OCI-LY7 (cell line): Measurements from ENCODE around the gene DCLRE1B. TPM values are rescaled to one million over a fixed set of nuclear protein-coding genes. Genes with fewer than 3 reads are reported as not detected.
A peak's percentile ranks its signal among the peaks of the same experiment; 100 is the strongest.
"Not testable (repeated sequence)": the region's sequence is repeated elsewhere in the genome, so short reads cannot be mapped to it uniquely, and the experiment has no call there.

ENCODE experiments used
- BruUV-seq: library from RNA; stranded (reverse); fragments of 400-500 nt; replicated peaks from 2 replicates; lab custom pipeline; 2021; lab: Mats Ljungman, UMichigan
- CTCF ChIA-PET: fragments of 300-600 bp; sonication (Branson Sonifier 250); formaldehyde crosslinking; loops from one replicate; lab custom pipeline; 2022; ENCODE audit warnings: antibody characterized with exemption; ENCODE audit not compliant: unreplicated experiment; lab: Charles Lee
- POLR2A ChIA-PET: fragments of 300-600 bp; sonication (Branson Sonifier 250); formaldehyde crosslinking; loops from one replicate; lab custom pipeline; 2022; ENCODE audit warnings: antibody characterized with exemption; lab: Charles Lee
- DNase-seq: peaks from one replicate; pipeline ENCODE4 v3.0.0-alpha.2; 2015; ENCODE audit warnings: low spot score
- H2AFZ ChIP-seq: fragments of 200-600 bp; sonication (generic), shearing (Covaris generic); 2 replicates; pipeline ENCODE4 v1.6.1; 2014; ENCODE audit warnings: mild to moderate bottlenecking, antibody characterized with exemption, low read length, moderate library complexity
- H3K27ac ChIP-seq: fragments of 200-600 bp; sonication (generic); 2 replicates; pipeline ENCODE4 v1.5.1; 2014; ENCODE audit warnings: mixed run types, low read depth, mild to moderate bottlenecking, moderate library complexity, low read length, inconsistent platforms; ENCODE audit not compliant: poor library complexity, severe bottlenecking
- H3K36me3 ChIP-seq: fragments of 200-600 bp; sonication (generic); 2 replicates; pipeline ENCODE4 v1.6.1; 2014; ENCODE audit warnings: mild to moderate bottlenecking, antibody characterized with exemption, low read length, moderate library complexity, mixed read lengths; ENCODE audit not compliant: insufficient read depth
- H3K4me1 ChIP-seq: fragments of 200-600 bp; sonication (generic); 2 replicates; pipeline ENCODE4 v1.5.1; 2014; ENCODE audit warnings: mild to moderate bottlenecking, low read length; ENCODE audit not compliant: insufficient read depth, poor library complexity, severe bottlenecking
- H3K4me2 ChIP-seq: fragments of 200-600 bp; sonication (generic); 2 replicates; pipeline ENCODE4 v1.6.1; 2014; ENCODE audit warnings: mild to moderate bottlenecking, low read length
- H3K4me3 ChIP-seq: fragments of 200-600 bp; sonication (generic); 2 replicates; pipeline ENCODE4 v1.5.1; 2014; ENCODE audit warnings: mild to moderate bottlenecking, low read depth, low read length; ENCODE audit not compliant: poor library complexity, severe bottlenecking
- H3K79me2 ChIP-seq: fragments of 200-600 bp; sonication (generic); 2 replicates; pipeline ENCODE4 v1.6.1; 2016; ENCODE audit warnings: low read depth, mild to moderate bottlenecking, low read length, moderate library complexity, mixed read lengths; ENCODE audit not compliant: insufficient read depth
- H3K9me2 ChIP-seq: fragments of 200-600 bp; sonication (generic); 2 replicates; pipeline ENCODE4 v1.6.1; 2016; ENCODE audit warnings: mild to moderate bottlenecking, low read length, mixed read lengths; ENCODE audit not compliant: insufficient read depth
- H3K9me3 ChIP-seq: fragments of 200-600 bp; sonication (generic); 2 replicates; pipeline ENCODE4 v1.6.1; 2014; ENCODE audit warnings: mild to moderate bottlenecking, mixed run types, low read length, mixed read lengths
- H4K20me1 ChIP-seq: fragments of 200-600 bp; sonication (generic); 2 replicates; pipeline ENCODE4 v1.6.1; 2014; ENCODE audit warnings: mild to moderate bottlenecking, antibody characterized with exemption, low read length, moderate library complexity, mixed read lengths; ENCODE audit not compliant: insufficient read depth
- EZH2phosphoT487 ChIP-seq: fragments of 200-600 bp; sonication (generic); IDR thresholded peaks from 2 replicates; pipeline ENCODE4 v1.6.1; 2018; ENCODE audit warnings: low read depth, borderline replicate concordance, mild to moderate bottlenecking, mixed run types, antibody characterized with exemption, low read length, moderate library complexity, mixed read lengths
- intact Hi-C: fragments of 100-400 bp; cut with micrococcal nuclease; formaldehyde crosslinking; loops from one replicate; pipeline ENCODE4 v1.10.0; 2022; ENCODE audit not compliant: unreplicated experiment
- total RNA-seq, 2 experiments: library from RNA; depleted of rRNA in 1 of 2; stranded (reverse); fragments of >200 nt in 1 of 2; shearing (Covaris generic) in 1 of 2; gene quantifications; 2 replicates each; pipeline ENCODE4 v1.2.3, GENCODE V29; 2014 to 2022
- TF ChIP-seq, protein P1 (sequence below): fragments of 200-600 bp; sonication (generic); conservative IDR thresholded peaks from 2 replicates; pipeline ENCODE4 v1.5.1; 2014; ENCODE audit warnings: mild to moderate bottlenecking, antibody characterized with exemption, low read length, moderate library complexity, mixed read lengths

The DCLRE1B gene
- total RNA-seq, 2 experiments from 2014 or later, result 17.3 to 20.8 TPM

DNA sequence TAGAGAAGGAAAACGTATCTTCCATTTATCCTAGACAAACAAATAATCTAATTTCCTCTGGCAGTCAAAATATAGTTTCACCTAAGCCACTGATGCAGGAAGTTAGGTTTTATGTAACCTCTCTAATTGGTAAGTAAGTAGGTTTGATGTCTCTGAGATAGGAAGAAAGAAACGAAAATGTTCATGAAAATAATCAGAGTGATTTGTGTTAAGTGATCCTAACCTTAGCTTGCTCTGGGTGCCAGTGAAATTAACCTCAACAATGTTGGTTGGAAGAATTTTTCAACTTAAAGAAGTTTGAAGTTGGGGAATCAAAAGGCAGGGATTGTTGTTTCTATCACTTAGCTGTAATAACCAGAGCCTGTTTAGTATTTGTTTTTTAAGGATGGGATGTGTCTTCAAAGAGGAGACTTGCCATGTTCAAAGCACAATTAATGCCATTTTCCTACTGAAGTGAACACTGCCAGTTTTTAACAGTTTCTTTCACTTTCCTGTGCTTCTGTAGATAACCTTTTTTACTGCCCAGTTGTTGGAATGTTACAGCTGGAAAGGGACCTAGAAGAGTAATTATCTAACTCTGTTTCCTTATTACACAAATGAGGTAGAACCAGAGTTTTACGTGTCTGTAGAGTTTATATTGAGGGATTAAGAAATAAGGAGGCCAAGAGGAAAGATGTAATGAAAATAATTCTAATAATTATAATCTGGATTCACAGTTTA lies 42.4 kb downstream of the DCLRE1B start:
- Histone ChIP-seq H3K4me2 (peak overlapping the region; percentile 69), H2AFZ (peak overlapping the region; percentile 4; the same call in 1 of the 2 replicates)

DNA sequence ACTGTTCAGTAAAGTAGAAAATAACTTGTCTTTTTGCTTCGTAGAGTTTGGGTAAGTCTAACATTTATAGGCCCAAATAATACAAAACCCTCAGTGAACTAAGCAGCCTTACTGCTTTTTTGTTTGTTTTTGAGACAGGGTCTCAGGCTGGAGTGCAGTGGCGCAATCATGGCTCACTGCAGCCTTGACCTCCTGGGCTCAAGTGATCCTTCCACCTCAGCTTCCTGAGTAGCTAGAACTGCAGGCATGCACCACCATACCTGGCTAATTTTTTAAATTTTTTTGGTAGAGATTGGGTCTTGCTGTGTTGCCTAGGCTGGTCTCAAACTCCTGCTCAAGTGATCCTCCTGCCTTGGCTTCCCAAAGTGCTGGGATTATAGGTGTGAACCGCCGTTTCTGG lies 43.0 kb downstream of the DCLRE1B start:
- peak overlapping the region; percentile 88 for H3K27ac ChIP-seq
- intact Hi-C loops, result loop anchor here (10.0 kb wide), 2 partner anchors 807 to 993 kb away; partner anchors contain the start of genes CSDE1 and SLC16A1

More for the DNA sequence above, 42.4 kb downstream of the DCLRE1B start:
- no TSS peak for BruUV-seq
- POLR2A ChIA-PET, result interaction anchor here (1.1 to 3.2 kb wide), 15 partner anchors 8 to 156 kb away, joined by 3 to 29 read pairs (median 4); partner anchors contain the start of genes DCLRE1B and HIPK1
- peak overlapping the region; percentile 50 for H3K4me3 ChIP-seq
- intact Hi-C loops, result loop anchor here (2.0 to 10.0 kb wide), 3 partner anchors 135 to 993 kb away; partner anchors contain the start of genes CSDE1, RSBN1 and SLC16A1
- CTCF ChIA-PET, result interaction anchor here (0.6 to 1.2 kb wide), 2 partner anchors 77 to 247 kb away, joined by 3 read pairs; no protein-coding TSS in a partner anchor
- no peaks in the 10 kb centered on the region for H3K9me2 ChIP-seq
- H3K79me2 ChIP-seq, result peaks cover 98% of the 10 kb centered on the region
- peak overlapping the region; percentile 88 for H3K27ac ChIP-seq
- H3K9me3 ChIP-seq, result peaks cover 21% of the 10 kb centered on the region; the same call in 1 of the 2 replicates
- H4K20me1 ChIP-seq, result no peaks in the 10 kb centered on the region
- TF ChIP-seq EZH2phosphoT487, result no peak
- TF ChIP-seq, protein P1, sequence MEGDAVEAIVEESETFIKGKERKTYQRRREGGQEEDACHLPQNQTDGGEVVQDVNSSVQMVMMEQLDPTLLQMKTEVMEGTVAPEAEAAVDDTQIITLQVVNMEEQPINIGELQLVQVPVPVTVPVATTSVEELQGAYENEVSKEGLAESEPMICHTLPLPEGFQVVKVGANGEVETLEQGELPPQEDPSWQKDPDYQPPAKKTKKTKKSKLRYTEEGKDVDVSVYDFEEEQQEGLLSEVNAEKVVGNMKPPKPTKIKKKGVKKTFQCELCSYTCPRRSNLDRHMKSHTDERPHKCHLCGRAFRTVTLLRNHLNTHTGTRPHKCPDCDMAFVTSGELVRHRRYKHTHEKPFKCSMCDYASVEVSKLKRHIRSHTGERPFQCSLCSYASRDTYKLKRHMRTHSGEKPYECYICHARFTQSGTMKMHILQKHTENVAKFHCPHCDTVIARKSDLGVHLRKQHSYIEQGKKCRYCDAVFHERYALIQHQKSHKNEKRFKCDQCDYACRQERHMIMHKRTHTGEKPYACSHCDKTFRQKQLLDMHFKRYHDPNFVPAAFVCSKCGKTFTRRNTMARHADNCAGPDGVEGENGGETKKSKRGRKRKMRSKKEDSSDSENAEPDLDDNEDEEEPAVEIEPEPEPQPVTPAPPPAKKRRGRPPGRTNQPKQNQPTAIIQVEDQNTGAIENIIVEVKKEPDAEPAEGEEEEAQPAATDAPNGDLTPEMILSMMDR, result no peak
- peak; percentile 29 for DNase-seq
- H3K4me1 ChIP-seq, result peaks cover 52% of the 10 kb centered on the region
- peaks cover 45% of the 10 kb centered on the region for H3K36me3 ChIP-seq

DNA sequence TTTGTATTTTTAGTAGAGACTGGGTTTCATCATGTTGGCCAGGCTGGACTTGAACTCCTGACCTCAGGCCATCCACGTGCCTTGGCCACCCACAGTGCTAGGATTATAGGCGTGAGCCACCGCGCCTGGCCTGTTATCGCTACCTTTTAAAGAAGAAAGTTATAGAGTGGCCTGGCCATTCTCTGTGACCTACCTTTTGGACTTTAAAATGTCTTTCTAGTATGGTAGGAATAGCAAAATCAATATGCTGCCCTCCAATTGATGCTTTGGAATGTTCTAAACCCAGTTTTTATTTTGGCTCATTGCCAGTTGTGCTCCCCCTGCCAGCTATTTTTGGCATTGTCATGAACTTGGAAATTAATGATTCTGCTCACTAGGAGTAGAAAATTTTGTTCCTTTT lies 43.9 kb downstream of the DCLRE1B start:
- ChIA-PET POLR2A (interaction anchor here (0.6 to 2.0 kb wide), 14 partner anchors 8 to 287 kb away, joined by 3 to 9 read pairs (median 5); no protein-coding TSS in a partner anchor), CTCF (no interaction called here)
- no peaks in the 10 kb centered on the region for H3K9me2 ChIP-seq
- peaks cover 48% of the 10 kb centered on the region for H3K4me1 ChIP-seq
- no TSS peak for BruUV-seq
- no peak overlapping the region for H2AFZ ChIP-seq
- H3K27ac ChIP-seq, result no peak overlapping the region
- peaks cover 43% of the 10 kb centered on the region for H3K36me3 ChIP-seq
- peaks cover 92% of the 10 kb centered on the region for H3K79me2 ChIP-seq
- H3K9me3 ChIP-seq, result peaks cover 11% of the 10 kb centered on the region; the same call in 1 of the 2 replicates
- TF ChIP-seq, protein P1, result peak; percentile 46
- no peak for TF ChIP-seq EZH2phosphoT487
- no peak for DNase-seq
- H3K4me3 ChIP-seq, result no peak overlapping the region
- H3K4me2 ChIP-seq, result no peak overlapping the region
- intact Hi-C loops, result loop anchor here (10.0 kb wide), 2 partner anchors 806 to 994 kb away; partner anchors contain the start of genes CSDE1 and SLC16A1
- no peaks in the 10 kb centered on the region for H4K20me1 ChIP-seq

More for the DNA sequence above, 43.0 kb downstream of the DCLRE1B start:
- DNase-seq, H3K4me3 ChIP-seq, H2AFZ ChIP-seq, BruUV-seq, H4K20me1 ChIP-seq, CTCF ChIA-PET, H3K9me2 ChIP-seq: not testable (repeated sequence)
- Histone ChIP-seq H3K9me3 (peaks cover 16% of the 10 kb centered on the region; the same call in 1 of the 2 replicates), H3K4me1 (peaks cover 48% of the 10 kb centered on the region), H3K79me2 (peaks cover 98% of the 10 kb centered on the region), H3K36me3 (peaks cover 44% of the 10 kb centered on the region), H3K4me2 (peak overlapping the region; percentile 69)
- POLR2A ChIA-PET, result interaction anchor here (0.6 to 3.2 kb wide), 12 partner anchors 10 to 286 kb away, joined by 3 to 17 read pairs (median 4); no protein-coding TSS in a partner anchor
